Dendritic cell treated with granulocyte-macrophage colony-stimulating factor and Interleukin-4, amounts not matched to agents 40 ng/mL and 50 ng/mL, for 4 days (primary cell): ENCODE data around the gene GLYR1.
A peak's percentile ranks its signal among the peaks of the same experiment; 100 is the strongest.

Experiments used
- H3K27ac Mint-ChIP-seq: one replicate; pipeline ENCODE4 v1.8.0; 2022; ENCODE audit warnings: mild to moderate bottlenecking, mixed read lengths
- H3K27me3 Mint-ChIP-seq: one replicate; pipeline ENCODE4 v1.8.0; 2022; ENCODE audit warnings: mild to moderate bottlenecking, mixed read lengths
- H3K36me3 Mint-ChIP-seq: one replicate; pipeline ENCODE4 v1.8.0; 2022; ENCODE audit warnings: low read depth, mixed read lengths
- H3K4me1 Mint-ChIP-seq: one replicate; pipeline ENCODE4 v1.8.0; 2022; ENCODE audit warnings: low read depth, mixed read lengths
- H3K4me3 Mint-ChIP-seq: one replicate; pipeline ENCODE4 v1.8.0; 2022; ENCODE audit warnings: mild to moderate bottlenecking, moderate library complexity, mixed read lengths
- H3K9me3 Mint-ChIP-seq: one replicate; pipeline ENCODE4 v1.8.0; 2022; ENCODE audit warnings: mixed read lengths
- intact Hi-C: fragments of 100-400 bp; cut with micrococcal nuclease; formaldehyde crosslinking; loops from one replicate; pipeline ENCODE4 v1.15.0; 2022

The GLYR1 gene

GRCh38 chr16:4825196-4825595, 21.9 kb downstream of the GLYR1 start:
- H3K4me3 Mint-ChIP-seq, result no peak overlapping the region
- H3K27me3 Mint-ChIP-seq, result no peaks in the 10 kb centered on the region
- H3K36me3 Mint-ChIP-seq, result peaks cover 100% of the 10 kb centered on the region
- intact Hi-C loops, result no loop called here
- no peaks in the 10 kb centered on the region for H3K9me3 Mint-ChIP-seq
- no peak overlapping the region for H3K27ac Mint-ChIP-seq
- H3K4me1 Mint-ChIP-seq, result no peaks in the 10 kb centered on the region

GRCh38 chr16:4820652-4821051, 26.4 kb downstream of the GLYR1 start:
- H3K27me3 Mint-ChIP-seq, result no peaks in the 10 kb centered on the region
- no peaks in the 10 kb centered on the region for H3K9me3 Mint-ChIP-seq
- no peak overlapping the region for H3K4me3 Mint-ChIP-seq
- no peaks in the 10 kb centered on the region for H3K4me1 Mint-ChIP-seq
- intact Hi-C loops, result no loop called here
- no peak overlapping the region for H3K27ac Mint-ChIP-seq
- peaks cover 100% of the 10 kb centered on the region for H3K36me3 Mint-ChIP-seq

GRCh38 chr16:4814542-4815173, 32.4 kb downstream of the GLYR1 start:
- Mint-ChIP-seq H3K4me1 (no peaks in the 10 kb centered on the region), H3K27ac (no peak overlapping the region), H3K36me3 (peaks cover 100% of the 10 kb centered on the region), H3K4me3 (no peak overlapping the region), H3K27me3 (no peaks in the 10 kb centered on the region), H3K9me3 (no peaks in the 10 kb centered on the region)
- intact Hi-C loops, result no loop called here

DNA sequence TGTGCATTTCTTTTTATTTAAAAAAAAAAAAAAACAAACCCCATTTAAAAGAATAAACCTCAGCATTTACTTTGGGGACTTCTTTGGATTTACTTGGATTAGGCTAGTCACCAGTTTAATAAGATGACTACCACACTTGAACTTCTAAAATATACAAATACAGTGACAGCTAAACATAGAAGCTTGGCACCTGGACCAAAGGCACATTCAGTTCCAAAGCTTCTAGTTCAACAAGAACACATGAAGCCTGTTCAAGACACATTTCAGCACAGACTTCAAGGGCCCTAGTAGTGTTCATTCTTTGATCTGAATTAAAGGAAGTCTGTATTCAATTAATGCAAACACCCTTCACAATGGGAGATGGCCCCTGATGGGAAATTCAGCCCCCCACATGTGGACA, 33.0 kb downstream of the GLYR1 start:
- Mint-ChIP-seq H3K4me1 (no peaks in the 10 kb centered on the region), H3K27ac (no peak overlapping the region), H3K27me3 (no peaks in the 10 kb centered on the region), H3K36me3 (peaks cover 100% of the 10 kb centered on the region), H3K4me3 (no peak overlapping the region), H3K9me3 (no peaks in the 10 kb centered on the region)
- intact Hi-C loops, result no loop called here

DNA sequence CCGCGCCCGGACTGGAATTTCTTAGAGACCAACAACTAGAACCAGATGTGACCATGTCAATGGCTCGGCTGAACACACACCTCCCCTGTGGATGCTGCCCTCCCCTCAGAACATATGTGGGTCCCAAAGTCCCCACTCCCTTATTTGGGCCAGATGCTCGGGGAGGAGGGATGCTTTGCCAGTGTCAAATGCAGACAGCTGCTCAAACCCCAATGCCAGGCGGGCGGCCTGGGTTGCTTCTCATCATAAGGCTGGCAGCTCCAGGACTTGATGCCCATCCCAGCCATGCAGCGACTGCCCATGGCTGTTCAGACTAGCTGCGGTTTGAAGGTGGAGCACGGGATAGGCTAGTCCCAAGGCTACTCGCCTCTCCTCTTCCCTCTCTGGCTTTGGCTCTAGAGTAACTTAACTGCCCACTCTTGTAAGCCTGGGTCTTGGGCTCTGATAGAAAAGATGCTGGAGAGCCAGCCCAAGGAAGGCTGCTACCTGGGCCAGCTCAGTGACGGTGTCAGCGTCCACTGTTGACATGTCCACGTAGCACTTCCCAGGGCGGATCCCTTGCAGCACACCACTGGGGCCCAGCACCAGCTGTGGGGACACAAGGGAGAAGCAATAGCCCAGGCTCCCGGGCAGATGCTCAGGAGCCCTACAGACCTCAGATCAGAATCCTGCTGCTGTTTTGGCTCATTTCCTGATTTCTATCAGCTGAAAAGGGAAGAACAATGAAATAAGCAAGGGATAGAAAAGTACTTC, 33.7 kb downstream of the GLYR1 start:
- Mint-ChIP-seq H3K36me3 (peaks cover 100% of the 10 kb centered on the region), H3K9me3 (no peaks in the 10 kb centered on the region), H3K27ac (peak overlapping the region; percentile 21)

DNA sequence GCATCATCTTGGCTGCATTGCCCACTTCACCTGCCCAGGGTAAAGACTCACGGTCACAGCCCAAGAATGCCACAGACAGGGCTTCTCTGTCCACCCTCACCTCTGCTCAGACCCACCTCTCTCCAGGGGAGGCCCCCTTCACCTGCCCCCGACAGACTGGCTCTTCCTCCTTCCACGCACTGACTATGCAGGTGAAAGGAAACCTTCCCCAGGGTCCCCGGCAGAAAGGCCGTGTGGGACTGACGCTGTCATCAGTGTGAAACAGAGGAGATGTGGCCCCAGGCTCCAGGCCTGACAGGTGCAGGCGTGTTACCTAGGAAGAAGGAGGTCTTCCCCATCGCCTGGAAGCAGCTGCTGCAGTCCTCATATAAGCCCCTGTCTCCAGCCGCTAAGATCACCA, 35.3 kb downstream of the GLYR1 start:
- no peak overlapping the region for H3K27ac Mint-ChIP-seq
- no peak overlapping the region for H3K4me3 Mint-ChIP-seq
- peaks cover 100% of the 10 kb centered on the region for H3K36me3 Mint-ChIP-seq
- H3K9me3 Mint-ChIP-seq, result no peaks in the 10 kb centered on the region
- intact Hi-C loops, result no loop called here
- H3K27me3 Mint-ChIP-seq, result no peaks in the 10 kb centered on the region
- H3K4me1 Mint-ChIP-seq, result no peaks in the 10 kb centered on the region

More for the DNA sequence above, 33.7 kb downstream of the GLYR1 start:
- H3K4me3 Mint-ChIP-seq, result no peak overlapping the region
- no peaks in the 10 kb centered on the region for H3K27me3 Mint-ChIP-seq
- intact Hi-C loops, result no loop called here
- no peaks in the 10 kb centered on the region for H3K4me1 Mint-ChIP-seq

DNA sequence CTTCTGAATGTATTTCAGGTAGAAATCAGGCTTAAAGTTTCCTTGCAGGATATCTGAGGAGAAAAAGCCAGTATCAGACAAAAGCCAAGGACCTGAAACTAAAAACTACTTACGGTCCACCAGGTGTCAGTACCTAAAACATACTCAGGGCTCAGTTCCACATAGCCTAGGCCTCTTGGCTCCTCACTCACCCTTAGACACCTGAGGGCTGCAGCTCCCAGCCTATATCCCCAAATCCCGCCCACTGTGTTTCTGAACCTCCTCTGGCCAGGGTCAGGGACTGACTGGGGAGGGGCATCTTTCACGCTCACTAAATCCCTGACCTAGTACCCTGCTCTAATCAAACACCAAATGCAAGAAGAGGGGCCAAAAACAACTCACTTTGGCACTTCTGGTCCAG, 35.8 kb downstream of the GLYR1 start:
- H3K27ac Mint-ChIP-seq, result no peak overlapping the region
- H3K27me3 Mint-ChIP-seq, result no peaks in the 10 kb centered on the region
- no peak overlapping the region for H3K4me3 Mint-ChIP-seq
- H3K4me1 Mint-ChIP-seq, result peaks cover 1% of the 10 kb centered on the region
- intact Hi-C loops, result no loop called here
- no peaks in the 10 kb centered on the region for H3K9me3 Mint-ChIP-seq
- peaks cover 100% of the 10 kb centered on the region for H3K36me3 Mint-ChIP-seq

DNA sequence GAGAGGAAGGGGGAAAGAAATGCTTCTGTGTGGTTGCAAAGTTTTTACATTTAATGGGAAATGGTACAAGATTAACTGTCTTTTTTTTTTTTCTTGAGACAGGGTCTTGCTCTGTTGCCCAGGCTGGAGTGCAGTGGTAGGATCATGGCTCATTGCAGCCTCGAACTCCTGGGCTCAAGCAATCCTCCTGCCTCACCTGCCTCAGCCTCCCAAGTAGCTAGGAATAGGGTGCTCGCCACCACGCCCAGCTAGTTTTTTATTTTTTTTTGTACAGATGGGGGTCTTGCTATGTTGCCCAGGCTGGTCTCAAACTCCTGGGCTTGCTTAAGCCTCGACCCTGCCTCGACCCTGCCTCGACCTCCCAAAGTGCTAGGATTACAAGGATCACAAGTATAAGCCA, 40.8 kb downstream of the GLYR1 start:
- peak overlapping the region; percentile 97 for H3K27ac Mint-ChIP-seq
- H3K4me3 Mint-ChIP-seq, result no peak overlapping the region
- no peaks in the 10 kb centered on the region for H3K9me3 Mint-ChIP-seq
- H3K27me3 Mint-ChIP-seq, result no peaks in the 10 kb centered on the region
- peaks cover 36% of the 10 kb centered on the region for H3K4me1 Mint-ChIP-seq
- intact Hi-C loops, result no loop called here
- peaks cover 86% of the 10 kb centered on the region for H3K36me3 Mint-ChIP-seq

DNA sequence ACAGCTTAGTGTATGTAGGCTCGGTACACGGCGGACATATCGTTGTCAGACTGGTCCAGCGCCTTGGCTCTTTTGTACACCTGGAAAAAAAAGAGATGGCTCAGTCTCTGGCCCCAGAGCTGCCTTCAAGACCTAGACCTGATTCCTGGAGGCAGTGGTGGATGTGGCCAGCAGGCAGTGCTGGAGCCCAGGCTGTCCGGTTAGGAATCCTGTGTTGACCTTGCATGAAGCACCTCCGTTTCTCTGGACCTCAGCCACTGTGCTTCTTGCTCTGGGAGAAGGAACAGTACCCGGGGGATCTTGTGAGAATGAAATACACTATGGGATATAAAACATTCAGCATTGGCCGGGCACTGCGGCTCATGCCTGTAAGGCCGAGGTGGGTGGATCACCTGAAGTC, 41.9 kb downstream of the GLYR1 start:
- Mint-ChIP-seq H3K27ac (peak overlapping the region; percentile 97), H3K9me3 (no peaks in the 10 kb centered on the region), H3K36me3 (peaks cover 86% of the 10 kb centered on the region), H3K27me3 (no peaks in the 10 kb centered on the region), H3K4me3 (no peak overlapping the region), H3K4me1 (peaks cover 46% of the 10 kb centered on the region)
- intact Hi-C loops, result no loop called here

DNA sequence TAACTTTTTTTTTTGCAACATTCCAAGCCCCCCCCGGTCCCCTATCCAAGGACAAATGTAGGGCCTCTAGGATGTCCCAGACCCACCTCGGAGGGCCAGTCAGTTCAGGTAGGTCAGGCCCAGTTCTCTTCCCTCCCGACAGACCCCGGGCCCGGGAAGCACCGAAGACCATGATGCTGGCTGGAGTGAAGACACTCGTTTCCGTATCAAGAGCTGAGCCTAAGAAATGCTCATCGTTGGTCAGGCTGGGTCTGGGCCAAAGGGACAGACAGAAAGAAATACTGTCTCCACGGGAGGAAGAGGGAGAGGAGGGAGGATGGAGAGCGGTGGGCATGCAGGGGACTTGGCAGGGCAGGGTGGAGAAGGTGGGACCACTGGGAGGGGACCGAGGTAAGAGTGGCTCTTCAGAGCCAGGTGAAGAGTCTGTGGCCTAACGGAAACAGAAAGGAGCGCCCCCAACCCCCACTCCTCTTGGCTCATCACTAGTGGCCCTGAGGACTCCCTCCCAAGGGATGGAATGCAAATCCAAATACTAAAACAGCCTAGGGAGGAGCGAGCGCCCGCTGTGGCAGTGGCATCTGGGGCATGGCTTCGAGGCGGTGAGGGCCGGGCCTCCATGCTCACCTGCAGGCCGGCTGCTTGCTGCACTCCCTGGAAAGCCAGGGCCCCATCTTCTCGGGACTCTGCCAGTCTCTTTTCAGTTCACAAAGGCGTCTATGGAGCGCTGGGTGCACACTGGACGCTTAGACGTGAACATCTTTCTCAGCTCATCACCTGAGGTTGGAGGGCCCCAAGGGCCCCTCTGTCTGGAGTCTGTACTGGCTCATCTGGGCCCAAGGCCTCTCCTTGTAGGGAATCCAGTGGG, 43.0 kb downstream of the GLYR1 start:
- H3K9me3 Mint-ChIP-seq, result no peaks in the 10 kb centered on the region
- H3K27me3 Mint-ChIP-seq, result no peaks in the 10 kb centered on the region
- H3K4me1 Mint-ChIP-seq, result peaks cover 57% of the 10 kb centered on the region
- peaks cover 86% of the 10 kb centered on the region for H3K36me3 Mint-ChIP-seq
- peak overlapping the region; percentile 92 for H3K4me3 Mint-ChIP-seq
- intact Hi-C loops, result loop anchor here (1.0 to 5.0 kb wide), 3 partner anchors 36 to 69 kb away; partner anchors contain the start of genes ANKS3, DNAAF8, GLYR1 and UBN1
- peak overlapping the region; percentile 97 for H3K27ac Mint-ChIP-seq

- Mint-ChIP-seq H3K27ac (peak overlapping the region; percentile 97), H3K27me3 (no peaks in the 10 kb centered on the region)
- intact Hi-C loops, result loop anchor here (1.0 to 5.0 kb wide), 3 partner anchors 35 to 69 kb away; partner anchors contain the start of genes ANKS3, DNAAF8, GLYR1 and UBN1
Measured at GRCh38 chr16:4803401-4803844, 43.7 kb downstream of the GLYR1 start.

GRCh38 chr16:4802659-4803287, 44.3 kb downstream of the GLYR1 start:
- Mint-ChIP-seq H3K9me3 (no peaks in the 10 kb centered on the region), H3K27me3 (no peaks in the 10 kb centered on the region), H3K36me3 (peaks cover 86% of the 10 kb centered on the region), H3K27ac (peak overlapping the region; percentile 97), H3K4me3 (peak overlapping the region; percentile 92), H3K4me1 (peaks cover 63% of the 10 kb centered on the region)
- intact Hi-C loops, result loop anchor here (1.0 to 5.0 kb wide), 3 partner anchors 34 to 68 kb away; partner anchors contain the start of genes ANKS3, DNAAF8, GLYR1 and UBN1

More at GRCh38 chr16:4803401-4803844, 43.7 kb downstream of the GLYR1 start:
- Mint-ChIP-seq H3K4me3 (peak overlapping the region; percentile 92), H3K36me3 (peaks cover 86% of the 10 kb centered on the region), H3K4me1 (peaks cover 63% of the 10 kb centered on the region), H3K9me3 (no peaks in the 10 kb centered on the region)

- H3K36me3 Mint-ChIP-seq, result peaks cover 86% of the 10 kb centered on the region
- H3K9me3 Mint-ChIP-seq, result no peaks in the 10 kb centered on the region
- H3K27ac Mint-ChIP-seq, result peak within 1 kb of the TSS; percentile 97
- H3K4me1 Mint-ChIP-seq, result peaks cover 63% of the 10 kb centered on the region
- H3K4me3 Mint-ChIP-seq, result peak within 1 kb of the TSS; percentile 92
- intact Hi-C loops, result loop anchor here (2.0 to 5.0 kb wide), 2 partner anchors 45 to 67 kb away; partner anchors contain the start of genes ANKS3, DNAAF8, GLYR1 and UBN1
- no peaks in the 10 kb centered on the region for H3K27me3 Mint-ChIP-seq
Measured at GRCh38 chr16:4801962-4802658, 45.0 kb downstream of the GLYR1 start, which contains the start of gene ROGDI. Gene ROGDI, minus strand, starts transcription at chr16:4802633. Its CDS starts 62 bp downstream, at chr16:4802571.
